ENCODE results near the gene OVOL1. TPM values are rescaled to one million over a fixed set of nuclear protein-coding genes. Genes with fewer than 3 reads are reported as not detected.
A peak's percentile ranks its signal among the peaks of the same experiment; 100 is the strongest.

Gene OVOL1
- total and polyA plus RNA-seq, 2 of the 13 experiments (the other 11 are each of a cell fraction or from before 2014, with no cell fraction given), result 0.01 TPM; not detected in 1

DNA sequence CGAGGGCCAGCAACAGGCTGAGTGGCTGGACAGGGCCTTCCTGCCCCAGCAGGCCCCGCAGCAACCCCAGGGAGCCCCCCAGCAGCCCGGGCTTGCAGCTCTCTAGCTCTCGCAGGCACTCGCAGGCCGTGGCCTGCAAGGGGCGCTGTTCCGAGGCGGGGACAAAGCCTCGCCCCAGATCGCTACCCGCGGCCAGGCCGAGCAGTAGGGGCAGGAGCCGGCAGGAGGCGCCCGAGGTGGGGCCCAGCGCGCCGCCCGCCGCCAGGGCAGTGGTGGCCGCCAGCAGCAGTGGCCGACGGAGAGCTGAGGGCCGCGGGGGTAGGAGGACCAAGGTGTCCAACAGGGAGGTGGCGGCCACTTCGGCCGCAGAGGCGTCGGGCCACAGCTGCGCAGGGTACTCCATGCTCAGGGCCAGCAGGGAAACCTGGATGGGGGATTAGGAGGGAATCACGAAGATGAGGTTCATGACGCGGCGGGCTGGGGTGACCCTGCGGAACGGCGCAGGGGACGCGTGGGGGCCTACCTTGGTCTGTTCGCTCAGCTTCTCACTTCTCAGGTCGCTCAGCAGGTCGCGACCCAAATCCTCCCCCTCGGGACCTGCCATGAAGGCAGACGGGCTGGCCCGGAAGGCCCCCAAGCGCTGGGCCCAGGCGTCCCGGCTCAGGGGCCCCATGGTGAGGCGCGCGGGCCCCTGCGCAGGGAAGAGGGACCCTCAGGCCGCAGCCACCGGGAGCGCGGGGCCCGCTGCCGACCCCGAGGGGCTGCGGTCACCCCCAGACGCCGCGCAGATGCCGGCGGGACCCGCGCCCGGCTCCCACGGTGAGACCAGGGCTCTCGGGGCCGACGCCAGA is 6.7 kb upstream of the OVOL1 start (continued):
- no peak for TF ChIP-seq HMGXB3 (CRISPR knock-in tag; IDR thresholded peaks at IDR 0.05; ENCODE audit: borderline replicate concordance)
- no peak for TF ChIP-seq SMAD9 (CRISPR knock-in tag; IDR thresholded peaks at IDR 0.05)
- TF ChIP-seq, protein P1, sequence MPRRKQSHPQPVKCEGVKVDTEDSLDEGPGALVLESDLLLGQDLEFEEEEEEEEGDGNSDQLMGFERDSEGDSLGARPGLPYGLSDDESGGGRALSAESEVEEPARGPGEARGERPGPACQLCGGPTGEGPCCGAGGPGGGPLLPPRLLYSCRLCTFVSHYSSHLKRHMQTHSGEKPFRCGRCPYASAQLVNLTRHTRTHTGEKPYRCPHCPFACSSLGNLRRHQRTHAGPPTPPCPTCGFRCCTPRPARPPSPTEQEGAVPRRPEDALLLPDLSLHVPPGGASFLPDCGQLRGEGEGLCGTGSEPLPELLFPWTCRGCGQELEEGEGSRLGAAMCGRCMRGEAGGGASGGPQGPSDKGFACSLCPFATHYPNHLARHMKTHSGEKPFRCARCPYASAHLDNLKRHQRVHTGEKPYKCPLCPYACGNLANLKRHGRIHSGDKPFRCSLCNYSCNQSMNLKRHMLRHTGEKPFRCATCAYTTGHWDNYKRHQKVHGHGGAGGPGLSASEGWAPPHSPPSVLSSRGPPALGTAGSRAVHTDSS (CRISPR knock-in tag; conservative IDR thresholded peaks at IDR 0.05), result no peak
- TF ChIP-seq SP1 (IDR thresholded peaks at IDR 0.05), result no peak
- peak; percentile 29; the same call in 1 of the 2 replicates for TF ChIP-seq SP1 (CRISPR knock-in tag; IDR thresholded peaks at IDR 0.05)
- no peak; the same call in 1 of the 2 replicates for TF ChIP-seq ZFY (CRISPR knock-in tag; IDR thresholded peaks at IDR 0.05)
- TF ChIP-seq ZNF574 (CRISPR knock-in tag; IDR thresholded peaks at IDR 0.05), result peak; percentile 65
- no peak for TF ChIP-seq HMG20A (CRISPR knock-in tag; IDR thresholded peaks at IDR 0.05; ENCODE audit: borderline replicate concordance)
- no peak for TF ChIP-seq MLXIP (CRISPR knock-in tag; IDR thresholded peaks at IDR 0.05; ENCODE audit: borderline replicate concordance)
- TF ChIP-seq ZNF343 (CRISPR knock-in tag; IDR thresholded peaks at IDR 0.05), result no peak
- TF ChIP-seq DNMT3B (CRISPR knock-in tag; conservative IDR thresholded peaks at IDR 0.05), result no peak
- TF ChIP-seq ATF6 (CRISPR knock-in tag; conservative IDR thresholded peaks at IDR 0.05), result no peak
- TF ChIP-seq HNRNPUL1 (IDR thresholded peaks at IDR 0.05; ENCODE audit: low read depth, low read length), result no peak
- TF ChIP-seq ZNF326 (CRISPR knock-in tag; IDR thresholded peaks at IDR 0.05; ENCODE audit: borderline replicate concordance), result no peak

Data from HepG2 (cell line).